ENCODE measurements around the gene NRP2. TPM values are rescaled to one million over a fixed set of nuclear protein-coding genes. Genes with fewer than 3 reads are reported as not detected.

The NRP2 gene
- total and polyA plus RNA-seq, 8 donors, result 42.3 to 122 (median 60.9) TPM

DNA sequence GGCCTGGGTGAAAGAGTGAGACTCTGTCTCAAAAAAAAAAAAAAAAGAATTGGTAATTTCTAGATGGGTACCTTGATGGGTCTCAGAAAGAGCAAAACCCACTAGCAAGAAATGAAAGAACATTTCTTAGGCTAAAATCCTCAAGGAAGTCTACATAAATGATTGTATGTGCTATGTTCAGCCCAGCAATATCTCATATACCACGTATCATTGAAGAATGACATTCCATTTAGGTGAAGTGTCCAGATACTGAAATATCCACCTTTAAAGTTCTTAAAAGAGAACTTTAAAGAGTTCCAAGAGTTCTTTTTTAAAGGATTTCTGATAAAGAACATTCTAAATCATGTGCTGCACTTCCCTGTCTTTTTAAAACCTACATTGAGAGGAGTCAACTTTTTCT, 19.2 kb downstream of the NRP2 start:
- TF ChIP-seq, protein P1, sequence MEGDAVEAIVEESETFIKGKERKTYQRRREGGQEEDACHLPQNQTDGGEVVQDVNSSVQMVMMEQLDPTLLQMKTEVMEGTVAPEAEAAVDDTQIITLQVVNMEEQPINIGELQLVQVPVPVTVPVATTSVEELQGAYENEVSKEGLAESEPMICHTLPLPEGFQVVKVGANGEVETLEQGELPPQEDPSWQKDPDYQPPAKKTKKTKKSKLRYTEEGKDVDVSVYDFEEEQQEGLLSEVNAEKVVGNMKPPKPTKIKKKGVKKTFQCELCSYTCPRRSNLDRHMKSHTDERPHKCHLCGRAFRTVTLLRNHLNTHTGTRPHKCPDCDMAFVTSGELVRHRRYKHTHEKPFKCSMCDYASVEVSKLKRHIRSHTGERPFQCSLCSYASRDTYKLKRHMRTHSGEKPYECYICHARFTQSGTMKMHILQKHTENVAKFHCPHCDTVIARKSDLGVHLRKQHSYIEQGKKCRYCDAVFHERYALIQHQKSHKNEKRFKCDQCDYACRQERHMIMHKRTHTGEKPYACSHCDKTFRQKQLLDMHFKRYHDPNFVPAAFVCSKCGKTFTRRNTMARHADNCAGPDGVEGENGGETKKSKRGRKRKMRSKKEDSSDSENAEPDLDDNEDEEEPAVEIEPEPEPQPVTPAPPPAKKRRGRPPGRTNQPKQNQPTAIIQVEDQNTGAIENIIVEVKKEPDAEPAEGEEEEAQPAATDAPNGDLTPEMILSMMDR (IDR thresholded peaks at IDR 0.05), result no peak
- intact Hi-C loops (cut with DNase I), result no loop called here
- Histone ChIP-seq H3K9me3 (no peaks in the 10 kb centered on the region), H3K4me1 (peaks cover 29 to 78% of the 10 kb centered on the region in 2 donors), H3K27me3 (no peaks in the 10 kb centered on the region), H3K4me3 (no peak overlapping the region), H3K36me3 (peaks cover 0 to 19% of the 10 kb centered on the region in 2 donors), H3K27ac (peak overlapping the region; percentile 74 to 79)
- no peak for ATAC-seq
- no peak for DNase-seq

DNA sequence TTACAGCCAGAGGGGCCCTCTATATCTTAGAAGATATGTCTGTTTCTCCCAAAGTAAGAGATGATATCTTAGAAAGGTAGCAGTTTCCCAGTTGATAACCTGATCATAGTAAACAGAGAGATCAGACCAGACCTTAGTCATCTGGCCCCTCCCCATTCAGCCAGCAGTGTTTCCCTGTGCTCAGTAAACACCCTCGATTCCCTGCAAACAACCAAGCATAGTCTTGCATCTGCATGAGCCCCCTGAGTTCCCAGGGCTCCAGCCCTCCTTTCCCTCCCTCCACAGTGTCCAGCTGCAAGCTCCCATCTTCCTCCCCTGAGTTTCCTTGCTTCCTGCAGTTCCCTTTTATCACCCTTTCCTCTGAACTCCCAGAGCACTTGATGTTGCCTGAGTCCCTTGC, 20.3 kb downstream of the NRP2 start:
- intact Hi-C loops (cut with DNase I), result no loop called here

DNA sequence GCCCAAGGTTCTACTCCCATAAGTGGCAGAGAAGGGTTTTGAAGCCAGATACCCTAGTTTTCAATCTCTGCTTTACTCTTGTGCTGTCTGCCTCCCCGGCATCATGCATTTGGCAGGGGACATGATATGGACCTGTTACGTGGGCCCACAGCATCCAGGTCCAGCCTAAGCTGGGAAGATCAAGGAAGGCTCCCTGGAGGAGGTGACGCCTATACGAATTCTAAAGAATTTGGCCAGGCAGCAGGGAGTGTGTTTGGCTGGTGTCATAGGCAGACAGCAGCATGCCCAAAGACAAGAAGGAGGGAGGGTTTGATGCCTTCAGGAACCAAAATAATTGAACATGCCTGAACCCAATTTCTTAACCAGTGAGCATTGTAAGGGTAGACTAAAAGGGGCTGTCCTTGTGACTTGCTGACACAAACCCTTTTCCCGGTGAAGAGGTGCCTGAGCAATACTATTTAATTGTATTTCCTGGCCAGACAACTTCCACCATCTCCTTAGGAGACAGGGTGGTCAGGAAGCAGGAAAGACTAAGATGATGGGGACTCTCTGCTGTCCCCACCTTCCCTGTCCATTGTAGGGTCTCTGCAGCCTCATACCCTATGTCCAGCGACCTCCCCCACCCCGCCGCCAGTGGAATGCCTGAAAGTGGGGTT, 21.3 kb downstream of the NRP2 start:
- Histone ChIP-seq H3K4me1 (peaks cover 47 to 91% of the 10 kb centered on the region in 2 donors), H3K4me3 (no peak overlapping the region), H3K36me3 (peaks cover 0 to 9% of the 10 kb centered on the region in 2 donors), H3K9me3 (no peaks in the 10 kb centered on the region), H3K27ac (peak overlapping the region in 1 of 2 donors; percentile 57), H3K27me3 (no peaks in the 10 kb centered on the region)
- intact Hi-C loops (cut with DNase I), result no loop called here
- ATAC-seq (no peak), DNase-seq (no peak)
- TF ChIP-seq, protein P1 (IDR thresholded peaks at IDR 0.05), result no peak

More for the DNA sequence above, 20.3 kb downstream of the NRP2 start:
- ATAC-seq, result no peak
- Histone ChIP-seq H3K27ac (no peak overlapping the region), H3K4me1 (peaks cover 40 to 89% of the 10 kb centered on the region in 2 donors), H3K36me3 (peaks cover 0 to 17% of the 10 kb centered on the region in 2 donors), H3K4me3 (no peak overlapping the region), H3K27me3 (no peaks in the 10 kb centered on the region), H3K9me3 (no peaks in the 10 kb centered on the region)
- TF ChIP-seq, protein P1 (IDR thresholded peaks at IDR 0.05), result no peak
- no peak for DNase-seq

DNA sequence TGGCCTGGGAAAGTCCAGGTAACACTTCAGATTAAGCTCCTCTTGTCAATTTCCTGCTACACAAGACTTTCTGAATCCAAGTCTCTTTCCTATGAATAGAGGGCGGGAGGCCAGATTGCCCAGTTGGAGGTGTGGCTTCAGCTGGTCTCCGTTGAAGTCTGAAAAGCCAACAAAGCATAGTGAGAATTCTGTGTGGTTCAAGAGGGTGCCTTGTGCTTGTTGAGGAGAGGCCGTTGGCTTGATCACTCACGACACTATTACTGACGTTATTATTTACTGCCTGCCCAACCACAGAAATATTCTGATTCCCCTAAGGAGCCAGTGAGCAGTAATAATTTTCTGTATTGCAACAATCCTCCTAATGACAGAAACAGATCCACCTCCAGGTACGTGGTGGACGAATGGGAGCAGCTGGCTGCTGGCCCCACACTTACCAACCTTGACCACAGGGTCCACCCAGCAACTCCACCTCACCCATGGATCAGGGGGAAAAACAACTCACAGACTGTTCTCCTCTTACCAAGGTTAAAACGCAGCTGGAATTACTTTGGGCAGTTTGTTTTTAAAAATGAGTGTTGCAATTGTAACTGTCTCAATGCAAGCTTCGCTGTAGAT, 21.9 kb downstream of the NRP2 start:
- Histone ChIP-seq H3K4me1 (peaks cover 47 to 91% of the 10 kb centered on the region in 2 donors), H3K36me3 (peaks cover 0 to 7% of the 10 kb centered on the region in 2 donors), H3K27ac (peak overlapping the region in 1 of 2 donors; percentile 57), H3K4me3 (no peak overlapping the region), H3K27me3 (no peaks in the 10 kb centered on the region), H3K9me3 (no peaks in the 10 kb centered on the region)
- intact Hi-C loops (cut with DNase I), result no loop called here
- DNase-seq, result no peak
- TF ChIP-seq, protein P1 (IDR thresholded peaks at IDR 0.05), result no peak
- peak; percentile 69 for ATAC-seq

DNA sequence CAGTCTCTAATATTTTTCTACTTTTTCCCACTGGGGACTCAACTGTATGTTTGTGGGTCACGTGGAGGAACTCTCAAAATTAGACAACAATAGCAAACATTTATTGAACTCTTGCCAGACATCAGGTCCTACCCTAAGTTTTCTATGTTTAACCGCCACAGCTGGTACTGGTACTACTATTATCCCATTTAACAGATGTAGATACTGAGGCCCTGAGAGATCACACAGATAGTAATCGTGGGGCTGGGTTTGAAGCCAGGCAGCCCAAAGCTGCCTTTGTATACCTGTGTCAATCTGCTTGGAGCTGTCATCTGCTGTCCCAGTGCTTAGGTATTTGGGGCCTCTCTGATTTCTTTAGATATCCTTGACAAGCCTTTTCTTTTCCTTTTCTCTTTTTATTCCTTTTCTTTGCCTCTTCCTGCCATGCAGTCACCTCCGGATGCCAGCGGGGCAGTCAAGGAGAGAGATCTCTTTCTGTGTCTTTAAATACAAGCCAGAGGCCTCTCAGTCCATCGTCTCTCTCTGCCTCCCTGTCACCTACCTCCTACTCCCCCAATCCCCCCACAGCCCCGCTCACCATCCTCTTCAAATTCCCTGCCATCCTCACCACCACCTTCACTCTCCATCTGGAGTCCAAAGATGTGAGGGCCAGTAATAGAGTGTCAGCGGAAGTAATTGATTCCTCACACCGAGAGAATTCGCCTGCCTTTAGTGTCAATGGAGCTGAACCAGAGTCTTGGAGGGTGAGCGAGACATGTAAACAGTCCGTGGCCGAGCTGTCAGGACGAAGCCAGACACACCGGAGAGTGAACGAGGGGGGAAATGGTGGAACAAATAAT, 23.4 kb downstream of the NRP2 start:
- Histone ChIP-seq H3K36me3 (no peaks in the 10 kb centered on the region), H3K27me3 (no peaks in the 10 kb centered on the region), H3K4me3 (no peak overlapping the region), H3K4me1 (peaks cover 47 to 76% of the 10 kb centered on the region in 2 donors), H3K9me3 (no peaks in the 10 kb centered on the region), H3K27ac (peak overlapping the region; percentile 77 to 79)
- intact Hi-C loops (cut with DNase I), result no loop called here
- ATAC-seq, result no peak
- no peak for DNase-seq
- TF ChIP-seq, protein P1 (IDR thresholded peaks at IDR 0.05), result no peak
